NCI-H2081 (cell line): ENCODE results near the gene APOL3.
"Not testable (repeated sequence)": the region's sequence is repeated elsewhere in the genome, so short reads cannot be mapped to it uniquely, and the experiment has no call there.

ENCODE experiments used
- DNase-seq, 2 experiments: peaks; one replicate each; lab custom pipeline; 2025; lab: John Stamatoyannopoulos, UW

APOL3 gene

DNA sequence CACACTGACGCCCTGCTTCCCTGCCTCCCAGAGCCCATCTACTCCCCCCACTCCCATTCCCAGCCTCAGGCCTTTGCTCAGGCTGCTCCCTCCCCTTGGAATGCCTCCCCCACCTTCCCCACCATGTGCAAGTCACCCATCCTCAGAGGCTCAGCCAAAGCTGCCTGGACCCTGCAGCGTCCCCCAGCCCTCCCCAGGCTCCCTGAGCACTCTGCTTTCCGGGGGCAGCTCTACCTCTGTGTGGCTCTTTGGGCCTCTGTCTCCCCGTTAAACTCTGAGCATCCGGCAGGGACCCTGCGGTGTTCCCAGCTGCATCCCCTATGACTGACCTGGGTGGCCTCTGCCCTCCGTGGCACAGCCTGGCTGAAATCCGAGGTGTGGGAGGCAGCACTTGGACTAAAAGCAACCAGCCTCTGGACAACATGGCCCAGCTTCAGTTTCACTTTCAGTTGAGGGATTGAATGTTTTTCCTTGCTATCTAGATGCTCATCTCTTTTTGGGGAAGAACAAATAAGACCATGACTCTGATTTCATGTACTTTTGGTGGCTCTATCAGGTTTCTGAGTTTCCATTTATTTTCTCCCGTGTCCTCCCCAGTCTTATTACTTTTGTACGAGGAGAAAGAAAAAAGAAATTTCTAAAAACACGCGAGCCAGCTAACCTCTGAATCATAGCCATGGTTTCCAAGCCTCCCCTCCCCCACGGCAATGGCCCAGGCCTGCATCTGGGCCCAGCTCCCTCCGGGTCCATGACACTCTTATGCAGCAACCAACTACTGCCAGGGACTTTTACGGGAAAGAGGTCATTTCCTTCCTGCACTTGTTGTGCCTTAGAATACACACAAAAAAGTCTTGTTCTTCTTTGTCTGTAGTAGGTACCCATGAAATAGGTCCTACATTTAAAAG, 3.8 kb downstream of the APOL3 start:
- no peak for DNase-seq

DNA sequence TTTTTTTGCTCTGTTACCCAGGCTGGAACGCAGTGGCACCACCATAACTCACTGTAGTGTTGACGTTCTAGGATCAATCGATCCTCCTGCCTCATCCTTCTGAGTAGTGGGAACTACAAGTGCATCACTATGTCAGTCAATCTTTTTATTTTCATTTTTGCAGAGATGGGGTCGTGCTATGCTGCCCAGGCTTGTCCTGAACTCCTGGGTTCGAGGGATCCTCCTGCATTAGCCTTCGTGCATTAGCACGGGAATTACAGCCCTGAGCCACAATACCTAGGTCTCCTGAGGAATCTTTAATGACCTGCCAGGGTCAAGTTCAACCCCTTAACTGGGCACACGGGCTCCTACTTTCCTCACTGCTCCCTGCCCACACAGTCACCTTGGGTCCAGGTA, 4.4 kb downstream of the APOL3 start:
- no peak for DNase-seq

DNA sequence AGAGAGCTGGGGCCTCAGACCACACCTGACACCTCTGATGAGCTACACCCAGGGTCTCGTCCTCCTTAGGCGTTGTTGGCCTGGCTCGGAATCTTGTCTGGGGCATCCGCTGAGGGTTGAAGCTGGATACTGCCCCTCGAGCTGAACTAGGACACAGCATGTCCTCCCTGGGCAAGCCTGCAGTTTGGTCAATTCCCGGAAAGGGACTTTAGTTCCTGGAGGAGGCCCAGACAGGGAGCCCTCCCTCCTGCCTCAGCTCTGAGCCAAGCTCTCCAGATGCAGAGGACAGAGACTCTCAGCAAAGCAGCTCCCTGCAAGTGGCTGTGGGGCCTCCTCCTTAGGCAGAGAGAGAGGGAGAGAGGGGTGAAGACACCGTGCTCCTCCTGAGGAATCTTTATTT, 4.9 kb downstream of the APOL3 start:
- no peak for DNase-seq

DNA sequence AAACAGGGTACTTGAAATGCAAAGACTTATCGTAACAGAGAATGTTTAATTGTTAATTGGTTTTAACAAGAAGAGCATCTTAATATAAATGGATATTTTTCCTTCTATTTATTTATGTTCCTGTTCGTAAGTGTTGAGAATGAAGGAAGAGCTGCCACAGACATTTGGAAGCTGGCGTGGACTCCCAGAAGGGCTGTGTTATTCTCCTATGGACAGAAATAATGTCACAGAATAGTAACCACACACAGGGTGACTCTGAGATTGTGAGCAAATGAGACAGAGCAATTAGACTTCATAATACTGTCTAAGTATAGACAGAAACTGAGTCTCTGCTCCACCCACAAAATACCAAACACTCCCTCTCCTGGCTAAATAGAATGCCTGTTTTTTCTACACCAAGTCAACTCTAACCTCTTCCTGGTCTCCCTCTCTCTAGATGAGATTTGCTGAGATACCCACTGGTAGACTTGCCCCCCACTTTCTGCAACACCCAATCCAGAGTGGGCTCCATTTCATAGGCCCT, 6.1 kb downstream of the APOL3 start:
- DNase-seq: no peak

DNA sequence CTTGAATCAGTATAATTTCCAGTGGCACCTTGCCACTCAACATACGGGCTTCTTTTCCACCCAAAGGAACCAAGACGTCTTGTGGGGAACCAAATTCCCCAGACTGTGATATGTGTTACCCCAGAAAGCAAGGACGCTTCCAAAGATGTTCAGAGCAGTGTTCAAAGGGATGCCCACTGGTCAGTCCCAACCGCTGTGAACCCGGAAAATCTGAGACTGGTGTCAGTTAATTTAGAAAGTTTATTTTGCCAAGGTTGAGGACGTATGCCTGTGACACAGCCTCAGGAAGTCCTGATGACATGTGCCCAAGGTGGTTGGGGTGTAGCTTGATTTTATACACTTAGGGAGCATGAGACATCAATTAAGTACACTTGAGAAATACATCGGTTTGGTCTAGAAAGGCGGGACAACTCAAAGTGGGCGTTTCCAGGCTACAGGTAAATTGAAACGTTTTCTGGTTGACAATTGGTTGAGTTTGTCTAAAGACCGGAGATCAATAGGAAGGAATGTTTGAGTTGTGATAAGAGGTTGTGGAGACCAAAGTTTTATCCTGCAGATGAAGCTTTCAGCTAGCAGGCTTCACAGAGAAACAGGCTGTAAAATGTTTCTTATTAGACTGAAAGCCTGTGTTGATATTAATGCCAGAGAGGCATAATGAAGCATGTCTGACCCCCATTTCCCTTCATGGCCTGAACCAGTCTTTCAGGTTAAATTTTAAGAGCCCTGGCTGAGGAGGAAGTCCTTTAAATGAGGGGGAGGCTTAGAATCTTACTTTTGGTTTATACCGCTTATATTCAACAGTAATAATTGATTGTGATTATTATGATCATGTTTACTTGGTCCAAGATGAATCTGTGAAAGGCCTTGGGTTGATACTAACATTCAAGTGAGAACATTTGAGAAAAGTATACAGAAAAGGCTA, 6.8 kb downstream of the APOL3 start:
- no peak for DNase-seq

DNA sequence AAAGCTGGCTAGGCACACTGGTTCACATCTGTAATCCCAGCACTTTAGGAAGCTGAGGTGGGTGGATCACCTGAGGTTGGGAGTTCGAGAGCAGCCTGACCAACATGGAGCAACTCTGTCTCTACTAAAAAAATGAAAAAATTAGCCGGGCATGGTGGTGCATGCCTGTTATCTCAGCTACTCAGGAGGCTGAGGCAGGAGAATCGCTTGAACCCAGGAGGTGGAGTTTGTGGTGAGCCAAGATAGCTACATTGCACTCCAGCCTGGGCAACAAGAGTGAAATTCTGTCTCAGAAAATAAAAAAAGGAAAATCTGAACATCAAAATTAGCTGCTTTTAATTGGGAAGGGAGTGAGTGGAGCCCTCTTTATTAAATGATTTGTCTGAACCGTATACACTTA, 7.7 kb downstream of the APOL3 start:
- DNase-seq: not testable (repeated sequence)

DNA sequence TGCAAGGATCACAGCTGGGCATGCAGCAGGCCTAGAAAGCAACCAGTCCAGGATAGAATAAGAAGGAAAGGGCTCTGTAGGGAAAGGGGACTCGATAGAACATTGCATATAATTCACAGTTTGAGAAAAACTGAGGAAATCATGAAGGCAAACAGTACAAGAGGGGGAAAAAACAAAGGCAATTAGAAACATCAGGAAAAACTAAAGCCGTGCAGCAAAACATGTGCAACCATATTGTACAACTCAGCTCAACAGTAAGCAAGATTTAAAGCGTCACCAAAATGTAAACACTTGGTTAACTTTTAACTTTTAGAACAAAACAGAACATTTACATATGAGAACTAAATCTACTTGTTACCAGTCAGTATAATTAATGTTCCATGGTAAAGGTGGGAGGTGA, 8.5 kb downstream of the APOL3 start:
- DNase-seq: no peak

DNA sequence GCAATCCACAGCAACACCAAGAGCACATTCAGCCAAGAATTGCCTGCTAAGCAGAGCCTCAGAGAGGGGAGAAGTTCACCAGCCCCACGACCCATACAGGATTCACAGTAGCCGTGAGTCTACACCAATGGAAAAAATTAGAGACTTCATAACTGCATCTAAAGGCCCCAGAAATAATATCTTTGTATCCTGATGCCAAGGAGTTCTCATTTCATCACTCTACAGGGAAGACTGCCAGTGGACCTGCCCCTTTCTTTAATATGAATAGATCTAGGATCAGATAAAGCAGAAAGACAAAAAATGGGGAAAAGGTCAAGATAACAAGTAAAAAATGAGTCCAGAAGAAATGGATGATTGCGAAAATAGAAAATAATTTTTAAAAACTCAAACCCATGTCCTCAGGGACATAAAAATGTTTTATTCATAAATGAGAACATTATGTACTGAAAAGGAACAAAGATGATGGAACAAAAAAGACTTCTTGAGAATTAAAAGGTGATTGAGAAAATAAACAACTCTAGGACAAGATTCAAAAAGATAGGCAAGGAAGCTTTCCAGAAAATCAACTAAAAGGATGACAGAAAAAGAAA, 9.5 kb downstream of the APOL3 start:
- no peak for DNase-seq

DNA sequence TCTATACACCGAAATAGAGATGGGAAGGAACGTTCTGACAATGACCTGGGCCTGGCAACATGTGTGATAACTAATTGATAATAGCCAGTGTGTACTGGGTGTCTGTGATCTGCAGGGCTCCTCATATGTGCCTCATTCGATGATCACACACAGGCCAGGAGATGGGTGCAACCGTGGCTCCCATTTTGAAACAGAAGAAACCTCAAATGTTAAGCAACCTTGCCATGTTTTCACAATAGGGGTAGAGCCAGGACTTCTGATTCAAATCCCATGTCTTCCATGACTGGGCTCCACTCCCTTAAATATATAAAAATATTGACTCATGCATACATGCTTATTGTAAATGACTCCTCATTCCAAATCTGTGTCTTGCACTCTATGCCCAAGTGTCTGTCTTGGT, 11.1 kb downstream of the APOL3 start:
- no peak for DNase-seq

DNA sequence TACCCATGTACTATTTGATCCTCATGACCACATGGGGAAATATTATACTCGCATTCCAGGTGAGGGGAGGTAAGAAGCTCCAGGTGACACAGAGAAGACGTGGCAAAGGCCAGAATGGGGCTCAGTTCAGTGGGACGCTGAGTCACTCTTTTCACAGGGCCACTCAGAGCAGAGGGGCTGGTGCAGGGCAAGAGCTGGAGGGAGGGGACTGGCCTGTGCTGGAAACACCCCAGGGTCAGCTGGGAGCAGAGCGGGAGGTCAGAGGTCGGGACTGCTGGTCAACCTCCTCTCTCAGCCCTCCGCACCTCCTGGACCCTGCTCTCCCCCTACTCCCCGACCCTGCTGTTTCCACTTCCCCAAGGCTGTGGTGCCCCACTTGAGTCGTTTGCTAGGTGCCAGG, 12.1 kb downstream of the APOL3 start:
- DNase-seq: no peak

DNA sequence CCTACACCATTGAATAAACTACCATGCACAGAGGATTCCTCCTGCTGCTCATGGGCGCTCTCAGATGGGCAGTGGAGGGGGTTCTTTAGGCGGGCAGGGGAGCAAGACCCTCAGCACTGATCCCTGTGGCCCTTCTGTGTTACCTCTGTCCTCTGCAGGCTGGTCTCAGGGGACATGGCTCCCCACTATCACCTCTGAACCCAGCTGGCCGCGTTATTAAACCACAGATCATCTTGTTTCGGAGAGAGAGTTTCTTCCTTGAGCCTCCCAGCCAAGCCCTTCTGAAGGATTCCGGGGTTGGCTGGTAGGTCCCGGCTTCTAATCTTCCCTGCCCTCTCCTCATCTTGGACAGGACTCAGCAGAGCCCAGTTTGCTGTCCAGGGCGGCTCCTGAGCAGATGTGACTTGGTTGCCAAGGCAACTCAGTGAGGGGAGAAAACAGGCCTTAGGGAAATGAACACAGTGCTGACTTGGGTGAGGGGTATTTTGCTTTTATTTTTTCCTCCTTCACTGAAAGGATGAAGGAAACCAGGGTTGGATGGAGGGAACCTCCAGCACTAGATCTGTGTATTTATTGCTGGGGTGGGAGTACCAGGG, 13.3 kb downstream of the APOL3 start:
- DNase-seq: no peak

DNA sequence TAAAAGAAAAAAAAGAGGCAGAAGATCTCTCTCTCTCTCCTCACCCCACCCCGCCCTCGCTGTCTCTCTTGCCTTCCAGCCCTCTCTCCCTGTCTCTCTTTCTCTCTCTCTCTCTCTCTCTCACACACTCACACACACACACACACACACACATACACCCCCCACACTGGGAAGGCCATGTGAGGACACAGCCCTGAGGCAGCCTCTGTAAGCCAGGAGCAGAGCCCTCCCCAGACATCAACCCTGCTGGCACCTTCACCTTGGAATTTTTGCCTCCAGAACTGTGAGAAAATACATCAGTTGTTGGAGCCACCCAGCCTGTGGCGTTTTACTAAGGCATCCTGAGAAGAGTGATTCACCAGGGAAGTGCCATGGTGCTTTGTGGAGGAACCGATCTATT, 14.7 kb downstream of the APOL3 start:
- DNase-seq: no peak

DNA sequence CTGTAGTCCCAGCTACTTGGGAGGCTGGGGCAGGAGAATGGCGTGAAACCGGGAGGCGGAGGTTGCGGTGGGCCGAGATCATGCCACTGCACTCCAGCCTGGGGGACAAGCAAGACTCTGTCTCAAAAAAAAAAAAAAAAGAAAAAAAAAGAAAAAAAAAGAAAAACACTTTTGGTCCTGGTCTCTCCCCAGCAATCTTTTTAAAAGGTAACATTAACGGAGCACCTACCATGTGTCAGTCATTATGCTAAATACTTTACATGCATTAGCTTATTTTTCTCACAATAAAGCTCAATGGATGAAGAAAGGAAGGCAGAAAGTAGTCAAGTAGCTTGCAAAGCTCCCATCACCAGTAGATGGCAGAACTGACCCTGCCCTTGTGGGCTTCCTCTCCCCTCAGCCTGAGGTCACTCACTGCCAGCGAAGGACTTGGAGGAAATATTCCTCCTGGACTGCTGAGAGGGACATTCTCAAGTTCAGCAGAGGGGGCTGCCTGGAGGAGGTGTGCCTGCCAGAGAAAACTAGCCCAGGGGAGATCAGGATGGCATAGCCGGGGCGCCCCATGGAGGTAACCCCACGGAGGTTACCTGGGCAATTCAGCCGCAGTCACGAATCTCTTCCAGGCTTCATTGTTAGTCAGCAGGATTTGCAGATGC, 15.5 kb downstream of the APOL3 start:
- DNase-seq: peak; percentile 2 to 21

DNA sequence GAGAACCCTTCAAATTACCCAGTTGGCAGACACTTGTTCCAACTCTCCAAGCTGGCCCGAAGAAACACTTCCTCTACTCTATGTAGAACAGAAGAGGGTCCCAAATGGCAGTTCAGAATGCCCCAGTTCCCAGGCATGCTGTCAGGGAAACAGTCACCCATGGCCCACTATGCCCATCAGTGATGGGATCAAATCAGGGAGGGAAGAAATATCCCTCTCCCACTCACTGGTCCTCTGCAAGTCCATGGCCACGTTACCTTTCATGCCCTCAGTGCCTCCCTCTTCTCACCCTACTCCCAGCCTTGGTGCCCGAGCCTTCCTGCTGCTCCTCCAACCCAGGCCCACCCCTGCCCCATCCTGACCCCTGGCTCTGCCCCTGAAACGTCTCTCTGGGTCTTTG, 16.6 kb downstream of the APOL3 start:
- DNase-seq: no peak

DNA sequence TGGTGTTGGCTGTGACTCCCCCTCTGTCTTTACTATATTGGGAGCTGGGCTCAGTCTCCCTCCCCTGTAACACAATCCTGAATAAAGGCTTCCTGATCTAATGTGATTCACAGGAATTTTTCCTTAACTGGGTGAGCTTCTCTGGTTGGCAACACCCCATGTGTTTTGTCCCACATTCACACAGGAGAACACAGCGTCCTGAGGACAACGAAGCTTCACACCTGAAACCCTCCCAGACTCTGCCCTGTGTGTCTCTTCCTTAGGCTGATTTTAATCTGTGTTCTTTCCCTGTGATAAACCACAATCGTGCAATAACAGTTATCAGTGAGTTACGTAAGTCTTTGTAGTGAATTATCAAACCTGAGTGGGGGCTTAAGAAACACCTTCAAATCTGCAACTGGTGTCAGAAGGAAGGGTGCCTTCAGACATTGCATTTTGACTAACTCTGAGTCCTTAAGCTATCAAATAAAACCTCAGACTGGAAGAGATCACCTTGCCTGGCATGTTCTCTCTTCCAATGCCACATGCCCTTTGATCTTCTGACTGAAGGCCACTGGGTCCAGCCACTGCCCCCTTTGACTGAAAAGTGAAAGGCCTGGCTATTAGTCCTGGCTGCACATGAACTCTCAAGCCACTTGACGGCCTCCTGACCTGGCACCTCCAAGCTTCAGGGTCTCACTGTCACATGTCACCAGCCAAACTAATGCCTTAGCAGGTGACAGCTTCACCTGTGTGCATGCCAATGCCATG, 17.3 kb downstream of the APOL3 start:
- no peak for DNase-seq

DNA sequence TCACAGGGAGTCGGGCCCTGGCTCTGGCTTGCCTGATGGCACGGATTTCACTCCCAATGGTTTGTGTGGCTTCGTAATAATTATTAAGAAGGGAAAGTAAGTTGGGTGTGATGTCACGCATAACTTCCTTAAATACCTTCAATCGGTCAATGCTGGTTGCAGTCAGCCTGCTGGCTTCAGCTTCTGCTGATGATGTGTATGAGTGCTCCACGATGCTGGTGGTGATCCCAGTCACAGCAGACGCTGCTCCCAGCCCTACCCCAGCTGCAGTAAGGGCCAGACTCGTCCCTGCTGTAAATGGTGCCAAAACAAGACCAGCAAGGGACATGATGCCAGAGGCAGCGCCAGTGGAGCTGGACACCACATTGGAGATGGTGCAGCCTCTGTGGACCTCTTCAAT, 19.1 kb downstream of the APOL3 start:
- no peak for DNase-seq

DNA sequence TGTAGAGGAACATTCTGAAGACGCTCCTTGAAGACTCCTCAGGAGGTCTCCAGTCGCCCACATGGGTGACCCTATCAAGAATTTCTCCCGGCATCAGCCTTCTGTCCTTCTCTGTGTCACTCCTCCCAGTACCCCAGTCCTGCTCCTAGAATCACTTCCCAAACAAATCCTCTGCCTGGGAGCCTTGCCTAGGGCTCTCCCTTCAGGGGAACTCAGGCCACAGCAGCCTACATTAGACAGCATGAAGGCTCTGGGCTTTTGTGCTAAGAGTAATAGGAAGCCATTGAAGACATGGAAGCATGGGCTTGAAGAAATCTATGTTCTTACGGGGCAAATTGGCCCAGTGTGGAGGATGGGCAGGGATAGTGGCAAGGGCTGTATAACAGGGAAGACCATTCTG, 21.8 kb downstream of the APOL3 start:
- not testable (repeated sequence) for DNase-seq

DNA sequence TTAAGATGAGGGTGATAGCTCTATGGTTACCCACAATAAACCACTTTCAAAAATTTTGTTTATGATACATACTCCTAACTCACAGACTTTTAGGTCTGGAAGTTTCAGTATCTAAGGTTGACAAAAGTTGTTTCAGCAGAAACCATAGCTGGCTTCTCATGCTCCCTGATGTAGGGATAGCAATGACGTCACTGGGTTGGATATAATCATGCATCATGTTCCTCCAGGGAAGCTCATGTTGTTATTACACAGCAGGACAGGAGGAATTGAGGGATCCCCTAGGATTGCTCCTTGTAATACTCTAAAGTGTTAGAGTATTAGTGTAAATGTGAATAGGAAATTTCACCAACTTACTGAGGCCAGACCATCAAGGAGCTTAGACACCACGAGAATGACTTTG, 23.6 kb downstream of the APOL3 start:
- DNase-seq: no peak

DNA sequence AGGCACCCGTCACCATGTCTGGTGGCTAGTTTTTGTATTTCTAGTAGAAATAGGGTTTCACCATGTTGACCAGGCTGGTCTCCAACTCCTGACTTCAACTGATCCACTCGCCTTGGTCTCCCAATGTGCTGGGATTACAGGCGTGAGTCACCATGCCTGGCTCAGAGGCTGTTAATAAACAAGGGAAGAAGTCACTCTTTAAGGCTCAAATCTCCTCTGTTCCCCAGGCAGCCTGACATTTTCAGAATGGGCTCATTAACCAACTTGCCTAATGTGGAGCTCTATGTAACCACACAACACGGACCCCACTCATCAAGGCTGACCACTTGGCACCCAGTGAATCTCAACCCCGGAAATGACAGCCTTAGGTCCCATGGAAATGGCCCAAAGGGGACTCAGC, 24.1 kb downstream of the APOL3 start:
- no peak for DNase-seq

DNA sequence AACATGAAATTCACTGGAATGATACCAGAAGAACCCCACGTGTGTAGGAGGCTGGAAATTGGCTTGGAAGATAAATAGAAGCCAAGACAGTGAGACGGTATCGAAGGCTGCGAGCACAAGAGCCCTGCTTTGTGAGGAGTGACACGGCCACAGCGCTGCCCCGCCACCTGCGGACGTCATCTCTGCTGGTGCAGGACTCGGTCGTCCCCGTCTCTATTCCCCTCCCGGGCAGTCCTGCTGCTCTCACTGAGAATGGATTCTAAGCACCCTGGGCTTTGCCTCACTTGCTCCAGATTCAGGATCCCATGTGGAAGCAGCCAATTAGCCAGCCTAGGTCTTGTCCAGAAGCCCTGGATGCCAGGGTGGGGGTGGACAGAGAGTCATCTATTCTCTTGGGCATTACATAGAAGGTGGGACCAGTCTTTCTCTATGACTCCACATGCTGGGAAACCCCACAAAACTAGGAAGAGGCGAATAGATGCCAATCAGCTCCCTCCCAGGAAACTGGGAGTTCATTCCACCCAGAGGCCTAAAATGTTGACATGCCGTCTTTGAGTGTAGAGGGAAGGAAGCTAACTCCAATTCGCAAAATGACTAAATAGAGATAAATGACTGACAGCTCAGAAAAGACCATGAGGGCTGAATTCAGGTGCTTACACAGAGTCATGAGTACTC, 25.1 kb downstream of the APOL3 start:
- no peak for DNase-seq
